ENCODE data around the gene SYT3. TPM values are rescaled to one million over a fixed set of nuclear protein-coding genes. Genes with fewer than 3 reads are reported as not detected.

Gene SYT3
- polyA plus RNA-seq, 1 donor from 2014 or later: 14.8 TPM

- TF ChIP-seq REST (IDR thresholded peaks at IDR 0.05; ENCODE audit: borderline replicate concordance) (no peak), SMC3 (conservative IDR thresholded peaks at IDR 0.05; ENCODE audit: poor library complexity) (no peak), MXI1 (conservative IDR thresholded peaks at IDR 0.05; ENCODE audit: poor library complexity, severe bottlenecking) (no peak)
Measured at GRCh38 chr19:50668879-50669278, 29.2 kb upstream of the SYT3 start (continued).

- Histone ChIP-seq H3K27ac (ENCODE audit: low read length) (no peak overlapping the region), H4K20me1 (ENCODE audit: insufficient read depth) (no peaks in the 10 kb centered on the region), H3K4me3 (ENCODE audit: low read length) (no peak overlapping the region), H3K9me3 (ENCODE audit: low read length) (no peaks in the 10 kb centered on the region), H3K79me2 (replicated peaks; ENCODE audit: insufficient read depth, low read length) (no peaks in the 10 kb centered on the region), H2AFZ (ENCODE audit: low read depth, low read length) (no peak overlapping the region), H3F3A (ENCODE audit: insufficient read depth, low read length, poor library complexity, severe bottlenecking) (no peaks in the 10 kb centered on the region), H3K27me3 (ENCODE audit: insufficient read depth, low read depth, low read length) (peaks cover 14% of the 10 kb centered on the region), H3K9ac (ENCODE audit: low read length) (no peak overlapping the region), H3K9me2 (ENCODE audit: insufficient read depth, low read length) (no peaks in the 10 kb centered on the region), H3K4me2 (ENCODE audit: low read length) (no peak overlapping the region), H3K36me3 (ENCODE audit: insufficient read depth, low read length) (no peaks in the 10 kb centered on the region)
- TF ChIP-seq RAD21 (conservative IDR thresholded peaks at IDR 0.05) (no peak), MXI1 (conservative IDR thresholded peaks at IDR 0.05; ENCODE audit: poor library complexity, severe bottlenecking) (no peak), EZH2 (IDR thresholded peaks at IDR 0.05; ENCODE audit: borderline replicate concordance, insufficient read depth, low read length, poor library complexity, severe bottlenecking) (no peak), CTCF (IDR thresholded peaks at IDR 0.05; ENCODE audit: poor library complexity, severe bottlenecking) (no peak), TAF1 (IDR thresholded peaks at IDR 0.05; ENCODE audit: low read depth) (no peak), POLR2AphosphoS5 (IDR thresholded peaks at IDR 0.05) (no peak), REST (IDR thresholded peaks at IDR 0.05; ENCODE audit: borderline replicate concordance) (no peak), SMC3 (conservative IDR thresholded peaks at IDR 0.05; ENCODE audit: poor library complexity) (no peak), EP300 (conservative IDR thresholded peaks at IDR 0.05; ENCODE audit: poor library complexity, severe bottlenecking) (no peak)
Measured at GRCh38 chr19:50668416-50668815, 28.7 kb upstream of the SYT3 start.
